Activated gamma-delta T cell treated with anti-CD3 and anti-CD28 coated beads, Interleukin-2, amount 50 U/mL, for 16 hours (primary cell): ENCODE data around the gene CSNK1D.

Experiments used
- DNase-seq: peaks from one replicate; pipeline ENCODE4 v3.0.0-alpha.2; 2020; ENCODE audit warnings: low read depth

The CSNK1D gene

GRCh38 chr17:82252511-82253178 is 20.9 kb downstream of the CSNK1D start:
- DNase-seq, result no peak

- DNase-seq, result no peak
These were observed 22.5 kb downstream of the CSNK1D start for GRCh38 chr17:82250868-82251500.

GRCh38 chr17:82249896-82250581 is 23.5 kb downstream of the CSNK1D start:
- DNase-seq, result no peak

GRCh38 chr17:82248815-82249674 is 24.5 kb downstream of the CSNK1D start:
- DNase-seq, result no peak

GRCh38 chr17:82247856-82248671 is 25.4 kb downstream of the CSNK1D start:
- no peak for DNase-seq

- no peak for DNase-seq
These were observed 26.2 kb downstream of the CSNK1D start for GRCh38 chr17:82247182-82247823.

- DNase-seq, result no peak
These were observed 26.9 kb downstream of the CSNK1D start for GRCh38 chr17:82246365-82247181.

GRCh38 chr17:82246040-82246364 is 27.5 kb downstream of the CSNK1D start:
- DNase-seq, result no peak

GRCh38 chr17:82245134-82246039 is 28.1 kb downstream of the CSNK1D start:
- no peak for DNase-seq

- DNase-seq, result no peak
These were observed 28.9 kb downstream of the CSNK1D start for GRCh38 chr17:82244413-82245133.

GRCh38 chr17:82243648-82244412 is 29.7 kb downstream of the CSNK1D start:
- DNase-seq, result no peak

- DNase-seq, result no peak
These were observed 30.4 kb downstream of the CSNK1D start for GRCh38 chr17:82242977-82243647.

GRCh38 chr17:82242698-82242976 is 30.9 kb downstream of the CSNK1D start:
- DNase-seq, result no peak

GRCh38 chr17:82241926-82242697 is 31.4 kb downstream of the CSNK1D start:
- no peak for DNase-seq

- no peak for DNase-seq
These were observed 32.1 kb downstream of the CSNK1D start for GRCh38 chr17:82241183-82241925.
